Measurements from ENCODE around the gene PEAK3.

PEAK3 gene

GRCh38 chr19:2321565-2322283 is 39.7 kb upstream of the PEAK3 start:
- H3K36me3 ChIP-seq (ENCODE audit: insufficient read depth, low read length) = peaks cover 37% of the 10 kb centered on the region
- H2AFZ ChIP-seq (ENCODE audit: low read depth, low read length) = no peak overlapping the region
- H3K4me3 ChIP-seq (ENCODE audit: low read length) = no peak overlapping the region
- H3K4me1 ChIP-seq (ENCODE audit: insufficient read depth, low read length) = peaks cover 11% of the 10 kb centered on the region
- H3K27me3 ChIP-seq (ENCODE audit: insufficient read depth, low read length) = no peaks in the 10 kb centered on the region
- H3K9me3 ChIP-seq (ENCODE audit: low read length) = no peaks in the 10 kb centered on the region

GRCh38 chr19:2320939-2321338 is 39.0 kb upstream of the PEAK3 start:
- H3K36me3 ChIP-seq (ENCODE audit: insufficient read depth, low read length) = peaks cover 34% of the 10 kb centered on the region
- no peaks in the 10 kb centered on the region for H3K27me3 ChIP-seq (ENCODE audit: insufficient read depth, low read length)
- H3K4me1 ChIP-seq (ENCODE audit: insufficient read depth, low read length) = peaks cover 16% of the 10 kb centered on the region
- no peak overlapping the region for H2AFZ ChIP-seq (ENCODE audit: low read depth, low read length)
- no peak overlapping the region for H3K4me3 ChIP-seq (ENCODE audit: low read length)
- no peaks in the 10 kb centered on the region for H3K9me3 ChIP-seq (ENCODE audit: low read length)

- H3K9me3 ChIP-seq (ENCODE audit: low read length) = no peaks in the 10 kb centered on the region
- no peak overlapping the region for H2AFZ ChIP-seq (ENCODE audit: low read depth, low read length)
- H3K4me3 ChIP-seq (ENCODE audit: low read length) = no peak overlapping the region
- H3K36me3 ChIP-seq (ENCODE audit: insufficient read depth, low read length) = peaks cover 31% of the 10 kb centered on the region
- H3K4me1 ChIP-seq (ENCODE audit: insufficient read depth, low read length) = peaks cover 16% of the 10 kb centered on the region
- H3K27me3 ChIP-seq (ENCODE audit: insufficient read depth, low read length) = no peaks in the 10 kb centered on the region
Observed at GRCh38 chr19:2320049-2320448, 38.1 kb upstream of the PEAK3 start.

GRCh38 chr19:2319551-2319950 is 37.6 kb upstream of the PEAK3 start:
- H2AFZ ChIP-seq (ENCODE audit: low read depth, low read length) = no peak overlapping the region
- no peaks in the 10 kb centered on the region for H3K9me3 ChIP-seq (ENCODE audit: low read length)

GRCh38 chr19:2318923-2319322 is 36.9 kb upstream of the PEAK3 start:
- no peak overlapping the region for H2AFZ ChIP-seq (ENCODE audit: low read depth, low read length)
- H3K9me3 ChIP-seq (ENCODE audit: low read length) = no peaks in the 10 kb centered on the region
- peaks cover 20% of the 10 kb centered on the region for H3K36me3 ChIP-seq (ENCODE audit: insufficient read depth, low read length)
- peaks cover 12% of the 10 kb centered on the region for H3K4me1 ChIP-seq (ENCODE audit: insufficient read depth, low read length)
- no peaks in the 10 kb centered on the region for H3K27me3 ChIP-seq (ENCODE audit: insufficient read depth, low read length)
- H3K4me3 ChIP-seq (ENCODE audit: low read length) = no peak overlapping the region

More at GRCh38 chr19:2319551-2319950, 37.6 kb upstream of the PEAK3 start:
- peaks cover 14% of the 10 kb centered on the region for H3K4me1 ChIP-seq (ENCODE audit: insufficient read depth, low read length)
- H3K27me3 ChIP-seq (ENCODE audit: insufficient read depth, low read length) = no peaks in the 10 kb centered on the region
- no peak overlapping the region for H3K4me3 ChIP-seq (ENCODE audit: low read length)
- peaks cover 26% of the 10 kb centered on the region for H3K36me3 ChIP-seq (ENCODE audit: insufficient read depth, low read length)

- Histone ChIP-seq H2AFZ (ENCODE audit: low read depth, low read length) (no peak overlapping the region), H3K9me3 (ENCODE audit: low read length) (no peaks in the 10 kb centered on the region), H3K36me3 (ENCODE audit: insufficient read depth, low read length) (peaks cover 11% of the 10 kb centered on the region), H3K27me3 (ENCODE audit: insufficient read depth, low read length) (no peaks in the 10 kb centered on the region), H3K4me1 (ENCODE audit: insufficient read depth, low read length) (peaks cover 12% of the 10 kb centered on the region), H3K4me3 (ENCODE audit: low read length) (no peak overlapping the region)
Observed at GRCh38 chr19:2317756-2318155, 35.8 kb upstream of the PEAK3 start.

GRCh38 chr19:2317300-2317699 is 35.3 kb upstream of the PEAK3 start:
- Histone ChIP-seq H3K4me3 (ENCODE audit: low read length) (no peak overlapping the region), H3K27me3 (ENCODE audit: insufficient read depth, low read length) (no peaks in the 10 kb centered on the region), H3K9me3 (ENCODE audit: low read length) (no peaks in the 10 kb centered on the region), H2AFZ (ENCODE audit: low read depth, low read length) (no peak overlapping the region), H3K4me1 (ENCODE audit: insufficient read depth, low read length) (peaks cover 12% of the 10 kb centered on the region), H3K36me3 (ENCODE audit: insufficient read depth, low read length) (peaks cover 7% of the 10 kb centered on the region)

GRCh38 chr19:2315818-2316353 is 33.9 kb upstream of the PEAK3 start:
- no peaks in the 10 kb centered on the region for H3K27me3 ChIP-seq (ENCODE audit: insufficient read depth, low read length)
- H3K4me1 ChIP-seq (ENCODE audit: insufficient read depth, low read length) = peaks cover 12% of the 10 kb centered on the region
- no peak overlapping the region for H3K4me3 ChIP-seq (ENCODE audit: low read length)
- no peaks in the 10 kb centered on the region for H3K9me3 ChIP-seq (ENCODE audit: low read length)
- no peaks in the 10 kb centered on the region for H3K36me3 ChIP-seq (ENCODE audit: insufficient read depth, low read length)
- no peak overlapping the region for H2AFZ ChIP-seq (ENCODE audit: low read depth, low read length)

GRCh38 chr19:2315121-2315817 is 33.3 kb upstream of the PEAK3 start:
- H3K36me3 ChIP-seq (ENCODE audit: insufficient read depth, low read length) = no peaks in the 10 kb centered on the region
- H3K4me3 ChIP-seq (ENCODE audit: low read length) = no peak overlapping the region
- peaks cover 12% of the 10 kb centered on the region for H3K4me1 ChIP-seq (ENCODE audit: insufficient read depth, low read length)
- no peaks in the 10 kb centered on the region for H3K9me3 ChIP-seq (ENCODE audit: low read length)
- H2AFZ ChIP-seq (ENCODE audit: low read depth, low read length) = no peak overlapping the region
- H3K27me3 ChIP-seq (ENCODE audit: insufficient read depth, low read length) = peaks cover 2% of the 10 kb centered on the region

GRCh38 chr19:2312820-2313501 is 31.0 kb upstream of the PEAK3 start:
- no peak overlapping the region for H2AFZ ChIP-seq (ENCODE audit: low read depth, low read length)
- H3K9me3 ChIP-seq (ENCODE audit: low read length) = no peaks in the 10 kb centered on the region
- no peak overlapping the region for H3K4me3 ChIP-seq (ENCODE audit: low read length)
- no peaks in the 10 kb centered on the region for H3K36me3 ChIP-seq (ENCODE audit: insufficient read depth, low read length)
- peaks cover 6% of the 10 kb centered on the region for H3K4me1 ChIP-seq (ENCODE audit: insufficient read depth, low read length)
- H3K27me3 ChIP-seq (ENCODE audit: insufficient read depth, low read length) = peaks cover 19% of the 10 kb centered on the region

GRCh38 chr19:2311093-2311492 is 29.1 kb upstream of the PEAK3 start:
- Histone ChIP-seq H3K9me3 (ENCODE audit: low read length) (no peaks in the 10 kb centered on the region), H3K4me1 (ENCODE audit: insufficient read depth, low read length) (no peaks in the 10 kb centered on the region), H3K27me3 (ENCODE audit: insufficient read depth, low read length) (peaks cover 34% of the 10 kb centered on the region), H3K36me3 (ENCODE audit: insufficient read depth, low read length) (no peaks in the 10 kb centered on the region), H3K4me3 (ENCODE audit: low read length) (no peak overlapping the region), H2AFZ (ENCODE audit: low read depth, low read length) (no peak overlapping the region)

- Histone ChIP-seq H3K4me3 (ENCODE audit: low read length) (no peak overlapping the region), H2AFZ (ENCODE audit: low read depth, low read length) (no peak overlapping the region), H3K36me3 (ENCODE audit: insufficient read depth, low read length) (no peaks in the 10 kb centered on the region), H3K4me1 (ENCODE audit: insufficient read depth, low read length) (no peaks in the 10 kb centered on the region), H3K27me3 (ENCODE audit: insufficient read depth, low read length) (peaks cover 43% of the 10 kb centered on the region), H3K9me3 (ENCODE audit: low read length) (no peaks in the 10 kb centered on the region)
Observed at GRCh38 chr19:2309734-2310362, 27.9 kb upstream of the PEAK3 start.
